SK-N-SH treated with all-trans-retinoic acid at 6 μM for 48 hours (cell line): ENCODE data around the gene MCU.

ENCODE experiments used
- CREB5 ChIP-seq: fragments of 250-450 bp; sonication (Bioruptor Pico); IDR thresholded peaks from 2 replicates; pipeline ENCODE4 v1.5.1; 2020; ENCODE audit warnings: low read depth, mild to moderate bottlenecking, moderate library complexity
- CSDC2 ChIP-seq: fragments of 250-450 bp; sonication (Bioruptor Pico); IDR thresholded peaks from 2 replicates; pipeline ENCODE4 v1.5.0; 2020; ENCODE audit warnings: mild to moderate bottlenecking, moderate library complexity
- ZC3H10 ChIP-seq: fragments of 250-450 bp; sonication (Bioruptor Pico); IDR thresholded peaks from 2 replicates; pipeline ENCODE4 v1.5.1; 2021; ENCODE audit warnings: mild to moderate bottlenecking, moderate library complexity
- ZFP3 ChIP-seq: fragments of 250-450 bp; sonication (Bioruptor Pico); IDR thresholded peaks from 2 replicates; pipeline ENCODE4 v1.5.0; 2020; ENCODE audit warnings: mild to moderate bottlenecking, moderate library complexity
- TF ChIP-seq, protein P1 (sequence below): fragments of 250-450 bp; sonication (Bioruptor Pico); IDR thresholded peaks from 2 replicates; pipeline ENCODE4 v1.8.0; 2020; ENCODE audit warnings: mild to moderate bottlenecking, moderate library complexity, borderline replicate concordance
- TF ChIP-seq, protein P2 (sequence below): fragments of 250-450 bp; sonication (Bioruptor Pico); IDR thresholded peaks from 2 replicates; pipeline ENCODE4 v1.5.0; 2020; ENCODE audit warnings: mild to moderate bottlenecking, moderate library complexity

DNA sequence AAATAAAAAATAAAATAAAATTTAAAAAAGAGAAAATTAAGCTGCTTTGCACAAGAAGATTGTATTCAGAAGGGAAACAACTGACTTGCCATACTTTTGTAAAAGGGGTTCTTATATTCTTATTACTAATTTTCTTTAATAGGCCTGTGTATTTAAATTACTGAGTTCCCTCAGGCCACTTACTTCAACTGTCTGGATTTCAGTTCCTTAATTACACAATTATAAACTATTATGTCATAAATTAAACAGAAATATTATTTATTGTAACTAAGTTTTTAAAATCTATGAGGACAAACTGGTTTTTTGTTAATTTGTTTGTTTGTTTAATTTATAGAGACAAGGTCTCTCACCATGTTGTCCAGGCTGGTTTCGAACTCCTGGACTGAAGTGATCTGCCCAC lies 43.6 kb upstream of the MCU start:
- TF ChIP-seq CREB5 (CRISPR knock-in tag) (no peak), ZC3H10 (CRISPR knock-in tag) (no peak), ZFP3 (no peak), CSDC2 (no peak)
- TF ChIP-seq, protein P1, sequence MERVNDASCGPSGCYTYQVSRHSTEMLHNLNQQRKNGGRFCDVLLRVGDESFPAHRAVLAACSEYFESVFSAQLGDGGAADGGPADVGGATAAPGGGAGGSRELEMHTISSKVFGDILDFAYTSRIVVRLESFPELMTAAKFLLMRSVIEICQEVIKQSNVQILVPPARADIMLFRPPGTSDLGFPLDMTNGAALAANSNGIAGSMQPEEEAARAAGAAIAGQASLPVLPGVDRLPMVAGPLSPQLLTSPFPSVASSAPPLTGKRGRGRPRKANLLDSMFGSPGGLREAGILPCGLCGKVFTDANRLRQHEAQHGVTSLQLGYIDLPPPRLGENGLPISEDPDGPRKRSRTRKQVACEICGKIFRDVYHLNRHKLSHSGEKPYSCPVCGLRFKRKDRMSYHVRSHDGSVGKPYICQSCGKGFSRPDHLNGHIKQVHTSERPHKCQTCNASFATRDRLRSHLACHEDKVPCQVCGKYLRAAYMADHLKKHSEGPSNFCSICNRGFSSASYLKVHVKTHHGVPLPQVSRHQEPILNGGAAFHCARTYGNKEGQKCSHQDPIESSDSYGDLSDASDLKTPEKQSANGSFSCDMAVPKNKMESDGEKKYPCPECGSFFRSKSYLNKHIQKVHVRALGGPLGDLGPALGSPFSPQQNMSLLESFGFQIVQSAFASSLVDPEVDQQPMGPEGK (CRISPR knock-in tag): no peak
- TF ChIP-seq, protein P2, sequence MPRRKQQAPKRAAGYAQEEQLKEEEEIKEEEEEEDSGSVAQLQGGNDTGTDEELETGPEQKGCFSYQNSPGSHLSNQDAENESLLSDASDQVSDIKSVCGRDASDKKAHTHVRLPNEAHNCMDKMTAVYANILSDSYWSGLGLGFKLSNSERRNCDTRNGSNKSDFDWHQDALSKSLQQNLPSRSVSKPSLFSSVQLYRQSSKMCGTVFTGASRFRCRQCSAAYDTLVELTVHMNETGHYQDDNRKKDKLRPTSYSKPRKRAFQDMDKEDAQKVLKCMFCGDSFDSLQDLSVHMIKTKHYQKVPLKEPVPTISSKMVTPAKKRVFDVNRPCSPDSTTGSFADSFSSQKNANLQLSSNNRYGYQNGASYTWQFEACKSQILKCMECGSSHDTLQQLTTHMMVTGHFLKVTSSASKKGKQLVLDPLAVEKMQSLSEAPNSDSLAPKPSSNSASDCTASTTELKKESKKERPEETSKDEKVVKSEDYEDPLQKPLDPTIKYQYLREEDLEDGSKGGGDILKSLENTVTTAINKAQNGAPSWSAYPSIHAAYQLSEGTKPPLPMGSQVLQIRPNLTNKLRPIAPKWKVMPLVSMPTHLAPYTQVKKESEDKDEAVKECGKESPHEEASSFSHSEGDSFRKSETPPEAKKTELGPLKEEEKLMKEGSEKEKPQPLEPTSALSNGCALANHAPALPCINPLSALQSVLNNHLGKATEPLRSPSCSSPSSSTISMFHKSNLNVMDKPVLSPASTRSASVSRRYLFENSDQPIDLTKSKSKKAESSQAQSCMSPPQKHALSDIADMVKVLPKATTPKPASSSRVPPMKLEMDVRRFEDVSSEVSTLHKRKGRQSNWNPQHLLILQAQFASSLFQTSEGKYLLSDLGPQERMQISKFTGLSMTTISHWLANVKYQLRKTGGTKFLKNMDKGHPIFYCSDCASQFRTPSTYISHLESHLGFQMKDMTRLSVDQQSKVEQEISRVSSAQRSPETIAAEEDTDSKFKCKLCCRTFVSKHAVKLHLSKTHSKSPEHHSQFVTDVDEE (CRISPR knock-in tag): no peak
